HepG2 (cell line): ENCODE data around the gene IGSF21. TPM values are rescaled to one million over a fixed set of nuclear protein-coding genes. Genes with fewer than 3 reads are reported as not detected.

ENCODE experiments used
- ATAC-seq: fragments of 200-7000 bp; cut with Tn5 transposase; 3 replicates; pipeline ENCODE4 v1.9.1; 2020; ENCODE audit warnings: mild to moderate bottlenecking, moderate library complexity
- BruUV-seq: library from RNA; stranded (reverse); fragments of 400-500 nt; replicated peaks from 2 replicates; lab custom pipeline; 2021; lab: Mats Ljungman, UMichigan
- CTCF ChIA-PET: fragments of 300-600 bp; formaldehyde crosslinking; extraction: SDS; loops from one replicate; lab custom pipeline; 2021; ENCODE audit warnings: low total read pairs, inconsistent platforms, low intra/inter-chr PET ratio; lab: Yijun Ruan, JAX
- POLR2A ChIA-PET: fragments of 350-600 bp; sonication (Branson Sonifier 250); formaldehyde crosslinking; loops from one replicate; lab custom pipeline; 2020; ENCODE audit warnings: antibody characterized with exemption, inconsistent platforms; lab: Yijun Ruan, JAX
- DNase-seq: peaks from one replicate; pipeline ENCODE4 v3.0.0-alpha.2; 2015; ENCODE audit warnings: low spot score
- FAIRE-seq: peaks from 3 replicates; lab custom pipeline; 2011; peaks lifted over from hg19 to GRCh38; lab: Jason Lieb, UNC
- H2AFZ ChIP-seq: one replicate; pipeline ENCODE4 v1.6.1; 2011; ENCODE audit warnings: low read length, inconsistent platforms
- H3K27ac ChIP-seq: fragments of 300-600 bp; 3 replicates; pipeline ENCODE4 v1.8.0; 2011; ENCODE audit warnings: mixed run types, mild to moderate bottlenecking, mixed read lengths, low read length, inconsistent platforms; ENCODE audit not compliant: insufficient read depth; ENCODE audit errors: extremely low read length
- H3K27me3 ChIP-seq, 2 experiments: fragments of 200-600 bp in 1 of 2; 2 replicates in 1 of 2; 3 replicates in 1 of 2; pipeline versions ENCODE4 v1.6.0 to v1.8.0; 2011; ENCODE audit warnings: low read length in 2 of 2, mild to moderate bottlenecking in 2 of 2, moderate library complexity in 2 of 2, inconsistent platforms in 1 of 2; ENCODE audit not compliant: insufficient read depth in 2 of 2, control insufficient read depth in 1 of 2
- H3K36me3 ChIP-seq, 2 experiments: fragments of 200-600 bp in 1 of 2; replicated peaks in 1 of 2; 2 replicates in 1 of 2; 3 replicates in 1 of 2; pipeline versions ENCODE4 v1.5.1 to v1.8.0; 2011; ENCODE audit warnings: low read length in 2 of 2, inconsistent platforms in 1 of 2; ENCODE audit not compliant: insufficient read depth in 2 of 2, control insufficient read depth in 1 of 2
- H3K4me1 ChIP-seq: 2 replicates; pipeline ENCODE4 v1.5.1; 2012; ENCODE audit warnings: low read length, inconsistent platforms; ENCODE audit not compliant: insufficient read depth
- H3K4me2 ChIP-seq: 2 replicates; pipeline ENCODE4 v1.6.0; 2011; ENCODE audit warnings: low read depth, low read length, inconsistent platforms
- H3K4me3 ChIP-seq, 3 experiments: fragments of 200-600 bp in 1 of 3; sonication (generic), shearing (Covaris generic) in 1 of 3; replicated peaks in 1 of 3; 2 replicates each; pipeline ENCODE4 v1.5.1; 2011 to 2016; ENCODE audit warnings: low read length in 3 of 3, inconsistent platforms in 2 of 3, low read depth in 2 of 3, mild to moderate bottlenecking in 2 of 3, control low read depth in 1 of 3, mixed read lengths in 1 of 3; ENCODE audit not compliant: insufficient read depth in 1 of 3
- H3K79me2 ChIP-seq: one replicate; pipeline ENCODE4 v1.6.1; 2011; ENCODE audit warnings: low read length, inconsistent platforms; ENCODE audit not compliant: insufficient read depth
- H3K9ac ChIP-seq: 2 replicates; pipeline ENCODE4 v1.6.0; 2011; ENCODE audit warnings: mild to moderate bottlenecking, low read depth, low read length, inconsistent platforms; ENCODE audit not compliant: insufficient read depth
- H3K9me3 ChIP-seq: 2 replicates; pipeline ENCODE4 v1.5.1; 2012; ENCODE audit warnings: mild to moderate bottlenecking, low read length
- H4K20me1 ChIP-seq: 2 replicates; pipeline ENCODE4 v1.6.0; 2011; ENCODE audit warnings: inconsistent platforms, mild to moderate bottlenecking, low read length, moderate library complexity; ENCODE audit not compliant: insufficient read depth
- ARHGAP35 ChIP-seq: sonication (generic); formaldehyde crosslinking; IDR thresholded peaks from 2 replicates; pipeline ENCODE4 v1.9.0; 2022; ENCODE audit warnings: mild to moderate bottlenecking, inconsistent platforms, moderate library complexity, missing genetic modification reagents, borderline replicate concordance
- DMAP1 ChIP-seq: IDR thresholded peaks from 2 replicates; pipeline ENCODE4 v1.6.1; 2016
- DNMT3B ChIP-seq: conservative IDR thresholded peaks from 2 replicates; pipeline ENCODE4 v1.6.1; 2016; ENCODE audit warnings: missing biosample characterization, control low read depth
- KLF13 ChIP-seq: sonication (generic); formaldehyde crosslinking; IDR thresholded peaks from 2 replicates; pipeline ENCODE4 v1.4.0; 2020; ENCODE audit warnings: mild to moderate bottlenecking, missing genetic modification reagents
- RXRB ChIP-seq: IDR thresholded peaks from 2 replicates; pipeline ENCODE4 v1.6.1; 2016; ENCODE audit warnings: borderline replicate concordance, missing genetic modification reagents, missing compliant biosample characterization
- SMC3 ChIP-seq: IDR thresholded peaks from 2 replicates; pipeline ENCODE4 v1.6.1; 2011; ENCODE audit warnings: low read length, improper control_type of control experiment
- ZNF121 ChIP-seq: sonication (generic); formaldehyde crosslinking; IDR thresholded peaks from 2 replicates; pipeline ENCODE4 v1.5.0; 2020; ENCODE audit warnings: mild to moderate bottlenecking, missing genetic modification reagents
- ZNF274 ChIP-seq: sonication (generic); formaldehyde crosslinking; IDR thresholded peaks from 2 replicates; pipeline ENCODE4 v1.5.1; 2020; ENCODE audit warnings: mild to moderate bottlenecking, missing genetic modification reagents
- ZNF572 ChIP-seq: sonication (generic); formaldehyde crosslinking; IDR thresholded peaks from 2 replicates; pipeline ENCODE4 v1.5.1; 2020; ENCODE audit warnings: mild to moderate bottlenecking, missing genetic modification reagents
- WGBS: methylation state at CpG from one replicate; pipeline ENCODE4 v1.1.6; 2017; ENCODE audit warnings: low lambda C conversion rate; 5-methylcytosine and 5-hydroxymethylcytosine counted together
- in situ Hi-C: cut with HindIII; loops from 2 replicates; pipeline ENCODE4 v1.10.0; 2017; ENCODE audit warnings: low pct_unique_long_range_greater_than_20kb; ENCODE audit not compliant: extremely low pct_ligation_motif_present
- intact Hi-C: fragments of 100-400 bp; cut with micrococcal nuclease; formaldehyde crosslinking; loops from one replicate; pipeline ENCODE4 v1.10.0; 2022; ENCODE audit not compliant: unreplicated experiment
- polyA plus RNA-seq, 8 experiments: library from polyadenylated mRNA; depleted of rRNA in 3 of 8; stranded (reverse) in 7 of 8; unstranded in 1 of 8; fragments of >200 nt; fragmentation: Illumina TruSeq in 4 of 8; extraction: Trizol in 4 of 8; gene quantifications; 2 replicates each; pipeline versions ENCODE4 v1.2.1 to v1.2.3, GENCODE V29; 2011 to 2016; ENCODE audit warnings: low read depth in 4 of 8, missing spikeins in 1 of 8, mixed read lengths in 1 of 8; ENCODE audit not compliant: insufficient read depth in 1 of 8
- total RNA-seq, 5 experiments: library from RNA; depleted of rRNA; stranded (reverse); fragments of >200 nt; fragmentation: Illumina TruSeq; extraction: Trizol; gene quantifications; 2 replicates each; pipeline ENCODE4 v1.2.3, GENCODE V29; 2016; ENCODE audit warnings: low read depth in 1 of 5
- TF ChIP-seq, protein P1 (sequence below): sonication (generic); formaldehyde crosslinking; IDR thresholded peaks from 2 replicates; pipeline ENCODE4 v1.4.0; 2020; ENCODE audit warnings: missing genetic modification reagents, borderline replicate concordance

The IGSF21 gene
- total and polyA plus RNA-seq, 2 of the 13 experiments (the other 11 are each of a cell fraction or from before 2014, with no cell fraction given), result not detected

DNA sequence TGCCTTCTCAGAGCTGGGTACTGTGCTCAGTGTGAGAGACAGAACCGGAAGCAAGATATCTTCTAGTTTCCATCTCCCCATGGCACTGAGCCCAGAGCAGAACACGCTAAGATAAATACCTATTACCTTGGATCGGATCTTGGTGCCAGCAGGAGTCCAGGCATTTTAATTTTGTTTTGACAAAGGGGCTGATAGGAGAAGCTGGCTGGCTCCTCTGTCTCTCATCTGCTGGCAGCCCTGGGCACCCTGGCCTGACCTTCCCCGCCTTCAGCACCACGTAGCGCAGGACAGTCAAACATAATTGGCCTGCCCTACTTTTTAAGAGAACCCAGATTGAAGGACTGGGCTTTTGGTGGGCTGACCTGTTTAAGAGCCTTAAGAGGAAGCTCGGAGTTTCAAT, 212.5 kb downstream of the IGSF21 start:
- H3K9ac ChIP-seq, result no peak overlapping the region
- FAIRE-seq (no peak), ATAC-seq (no peak), DNase-seq (no peak)
- H3K4me3 ChIP-seq, result no peak overlapping the region
- peaks cover 52% of the 10 kb centered on the region for H3K4me1 ChIP-seq
- H3K27ac ChIP-seq, result no peak overlapping the region
- H3K79me2 ChIP-seq, result no peaks in the 10 kb centered on the region
- ChIA-PET POLR2A (interaction anchor here (0.7 kb wide), 1 partner anchor 9 kb away, joined by 3 read pairs; no protein-coding TSS in a partner anchor), CTCF (no interaction called here)
- H3K36me3 ChIP-seq, result no peaks in the 10 kb centered on the region
- no peaks in the 10 kb centered on the region for H3K27me3 ChIP-seq
- no peak for TF ChIP-seq DNMT3B (CRISPR knock-in tag)
- no peak for TF ChIP-seq ZNF274 (CRISPR knock-in tag)
- TF ChIP-seq ZNF121 (CRISPR knock-in tag), result no peak
- TF ChIP-seq ARHGAP35 (CRISPR knock-in tag), result no peak
- TF ChIP-seq RXRB (CRISPR knock-in tag), result no peak
- TF ChIP-seq DMAP1, result no peak
- TF ChIP-seq ZNF572 (CRISPR knock-in tag), result no peak
- TF ChIP-seq KLF13, result no peak
- TF ChIP-seq, protein P1, sequence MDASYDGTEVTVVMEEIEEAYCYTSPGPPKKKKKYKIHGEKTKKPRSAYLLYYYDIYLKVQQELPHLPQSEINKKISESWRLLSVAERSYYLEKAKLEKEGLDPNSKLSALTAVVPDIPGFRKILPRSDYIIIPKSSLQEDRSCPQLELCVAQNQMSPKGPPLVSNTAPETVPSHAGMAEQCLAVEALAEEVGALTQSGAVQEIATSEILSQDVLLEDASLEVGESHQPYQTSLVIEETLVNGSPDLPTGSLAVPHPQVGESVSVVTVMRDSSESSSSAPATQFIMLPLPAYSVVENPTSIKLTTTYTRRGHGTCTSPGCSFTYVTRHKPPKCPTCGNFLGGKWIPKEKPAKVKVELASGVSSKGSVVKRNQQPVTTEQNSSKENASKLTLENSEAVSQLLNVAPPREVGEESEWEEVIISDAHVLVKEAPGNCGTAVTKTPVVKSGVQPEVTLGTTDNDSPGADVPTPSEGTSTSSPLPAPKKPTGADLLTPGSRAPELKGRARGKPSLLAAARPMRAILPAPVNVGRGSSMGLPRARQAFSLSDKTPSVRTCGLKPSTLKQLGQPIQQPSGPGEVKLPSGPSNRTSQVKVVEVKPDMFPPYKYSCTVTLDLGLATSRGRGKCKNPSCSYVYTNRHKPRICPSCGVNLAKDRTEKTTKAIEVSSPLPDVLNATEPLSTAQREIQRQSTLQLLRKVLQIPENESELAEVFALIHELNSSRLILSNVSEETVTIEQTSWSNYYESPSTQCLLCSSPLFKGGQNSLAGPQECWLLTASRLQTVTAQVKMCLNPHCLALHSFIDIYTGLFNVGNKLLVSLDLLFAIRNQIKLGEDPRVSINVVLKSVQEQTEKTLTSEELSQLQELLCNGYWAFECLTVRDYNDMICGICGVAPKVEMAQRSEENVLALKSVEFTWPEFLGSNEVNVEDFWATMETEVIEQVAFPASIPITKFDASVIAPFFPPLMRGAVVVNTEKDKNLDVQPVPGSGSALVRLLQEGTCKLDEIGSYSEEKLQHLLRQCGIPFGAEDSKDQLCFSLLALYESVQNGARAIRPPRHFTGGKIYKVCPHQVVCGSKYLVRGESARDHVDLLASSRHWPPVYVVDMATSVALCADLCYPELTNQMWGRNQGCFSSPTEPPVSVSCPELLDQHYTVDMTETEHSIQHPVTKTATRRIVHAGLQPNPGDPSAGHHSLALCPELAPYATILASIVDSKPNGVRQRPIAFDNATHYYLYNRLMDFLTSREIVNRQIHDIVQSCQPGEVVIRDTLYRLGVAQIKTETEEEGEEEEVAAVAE (CRISPR knock-in tag), result no peak
- TF ChIP-seq SMC3, result no peak
- no peaks in the 10 kb centered on the region for H3K9me3 ChIP-seq
- in situ Hi-C loops, result no loop called here
- peak overlapping the region; percentile 29; the same call in 1 of the 2 replicates for H3K4me2 ChIP-seq
- BruUV-seq, result no TSS peak
- no peaks in the 10 kb centered on the region for H4K20me1 ChIP-seq
- 80% methylated on average over 1 of the region's 7 CpGs for WGBS
- H2AFZ ChIP-seq, result no peak overlapping the region
- intact Hi-C loops, result no loop called here
